HG02943 (cell line): ENCODE data around the gene IL22RA1.

Source experiments
- ATAC-seq: cut with Tn5 transposase; IDR thresholded peaks from one replicate; pipeline ENCODE4 v1.9.1; 2021; ENCODE audit warnings: mild to moderate bottlenecking, low read depth, moderate library complexity; ENCODE audit not compliant: unreplicated experiment

IL22RA1 gene

DNA sequence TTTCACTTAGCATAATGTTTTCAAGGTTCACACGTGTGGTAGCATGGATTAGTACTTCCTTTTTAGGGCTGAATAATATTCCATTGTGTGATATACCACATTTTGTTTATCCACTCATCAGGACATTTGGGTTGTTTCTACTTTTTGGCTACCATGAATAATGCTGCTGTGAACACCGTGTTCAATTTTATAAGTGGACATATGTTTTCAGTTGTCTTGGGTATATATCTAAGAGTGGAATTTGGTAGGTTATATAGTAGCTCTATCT, 3.8 kb downstream of the IL22RA1 start:
- no peak for ATAC-seq

DNA sequence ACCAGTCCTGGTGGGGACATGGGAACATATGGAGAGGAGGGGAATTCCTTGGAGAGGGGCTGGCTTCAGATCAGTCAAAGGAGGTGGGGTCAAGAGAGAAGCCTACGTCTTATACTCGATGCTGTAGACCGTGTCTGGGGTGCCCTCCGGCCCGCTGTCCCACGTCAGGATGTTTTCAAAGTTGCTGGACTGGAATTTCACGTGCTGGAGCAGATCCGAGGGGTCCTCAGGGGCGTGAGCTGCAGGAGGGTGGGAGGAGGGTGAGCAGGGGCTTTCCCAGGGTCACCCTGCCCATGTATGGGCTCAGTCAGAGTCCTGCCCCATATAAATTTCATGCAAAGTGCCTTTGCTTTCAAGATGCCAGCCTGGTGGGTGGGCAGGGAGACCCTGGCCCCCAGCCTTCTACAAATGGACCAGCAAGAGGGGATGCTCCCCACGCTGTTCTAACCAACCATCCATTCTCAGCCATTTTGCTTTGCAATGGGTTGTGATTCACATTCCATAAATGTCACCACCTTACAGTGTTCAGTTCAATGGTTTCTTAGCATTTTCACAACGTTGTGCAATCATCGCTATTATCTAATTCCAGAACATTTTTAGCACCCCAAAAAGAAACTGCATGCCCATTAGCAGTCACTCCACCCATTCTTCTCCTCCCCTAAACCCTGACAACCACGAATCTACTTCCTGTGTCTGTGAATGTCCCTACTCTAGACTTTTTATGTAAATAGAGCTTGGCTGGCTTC, 4.3 kb downstream of the IL22RA1 start:
- ATAC-seq: no peak

- no peak for ATAC-seq
Observed at GRCh38 chr1:24136956-24137539, 5.9 kb downstream of the IL22RA1 start.

- no peak for ATAC-seq
Observed at GRCh38 chr1:24134376-24134775, 8.6 kb downstream of the IL22RA1 start.

- no peak for ATAC-seq
Observed at GRCh38 chr1:24133819-24134218, 9.1 kb downstream of the IL22RA1 start.

DNA sequence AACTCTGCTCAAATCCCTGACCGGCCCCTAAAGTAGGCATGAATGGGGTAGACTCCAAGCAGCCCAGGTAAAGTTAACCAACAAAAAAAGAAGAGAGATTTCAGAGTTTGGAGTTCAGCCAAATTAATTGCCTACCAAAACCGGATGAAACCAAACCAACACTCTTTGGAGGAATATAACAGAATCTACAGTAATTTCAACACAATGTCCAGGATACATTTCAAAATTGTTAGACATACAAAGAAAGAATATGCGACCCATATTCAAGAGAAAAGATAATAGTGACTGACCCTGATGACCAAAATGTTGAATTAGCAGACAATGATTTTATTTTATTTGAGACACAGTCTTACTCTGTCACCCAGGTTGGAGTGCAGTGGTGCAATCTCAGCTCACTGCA, 12.6 kb downstream of the IL22RA1 start:
- ATAC-seq: no peak

DNA sequence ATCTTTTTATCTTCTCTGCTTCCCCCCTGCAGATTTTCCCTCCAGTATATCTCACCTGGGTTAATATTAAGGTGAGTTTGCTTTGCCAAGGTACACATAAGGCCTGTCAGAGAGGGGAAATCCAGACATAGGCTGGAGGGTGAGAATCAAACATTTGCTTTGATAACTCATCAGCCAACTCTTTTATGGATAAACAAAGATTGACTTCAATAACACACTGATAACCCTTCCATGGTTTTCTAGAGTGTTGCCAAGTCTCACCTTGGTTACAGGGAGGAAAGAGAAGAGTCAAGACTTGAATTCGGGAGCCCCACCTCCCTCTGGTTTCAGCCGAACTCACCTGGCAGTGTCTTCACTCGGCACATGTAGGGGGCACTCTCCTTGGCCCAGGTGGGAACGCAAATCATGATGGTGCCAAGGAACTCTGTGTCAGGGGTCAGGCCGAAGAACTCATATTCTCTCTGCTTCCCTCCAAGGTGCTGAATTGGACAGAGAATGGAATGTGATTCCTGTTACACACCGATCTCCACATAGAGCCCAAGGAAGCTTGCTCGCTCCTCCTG, 15.1 kb downstream of the IL22RA1 start:
- no peak for ATAC-seq

DNA sequence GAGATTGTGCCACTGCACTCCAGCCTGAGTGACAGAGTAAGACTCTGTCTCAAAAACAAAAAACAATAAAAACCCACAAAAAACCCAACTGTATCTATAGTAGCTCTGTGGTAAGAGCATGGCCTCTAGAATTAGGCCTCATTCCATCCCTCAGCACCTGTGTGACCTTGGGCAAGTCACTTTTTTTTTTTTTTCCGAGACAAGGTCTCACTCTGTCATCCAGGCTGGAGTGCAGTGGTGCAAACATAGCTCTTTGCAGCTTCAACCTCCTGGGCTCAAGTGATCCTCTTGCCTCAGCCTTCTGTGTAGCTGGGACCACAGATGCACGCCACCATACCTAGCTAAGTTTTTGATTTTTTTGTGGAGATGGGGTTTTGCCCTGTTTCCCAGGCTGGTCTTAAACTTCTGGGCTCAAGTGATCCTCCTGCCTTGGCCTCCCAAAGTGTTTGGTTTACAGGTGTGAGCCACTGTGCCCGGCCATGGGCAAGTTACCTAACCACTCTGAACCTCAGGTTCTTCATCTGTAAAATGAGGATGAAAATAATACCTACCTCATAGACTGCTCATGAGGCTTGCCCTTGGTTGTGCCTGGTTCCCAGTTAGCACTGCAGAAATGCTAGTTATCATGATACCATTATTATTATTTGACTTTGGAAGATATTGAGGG, 15.7 kb downstream of the IL22RA1 start:
- no peak for ATAC-seq

- no peak for ATAC-seq
Observed at GRCh38 chr1:24126672-24127023, 16.3 kb downstream of the IL22RA1 start.

DNA sequence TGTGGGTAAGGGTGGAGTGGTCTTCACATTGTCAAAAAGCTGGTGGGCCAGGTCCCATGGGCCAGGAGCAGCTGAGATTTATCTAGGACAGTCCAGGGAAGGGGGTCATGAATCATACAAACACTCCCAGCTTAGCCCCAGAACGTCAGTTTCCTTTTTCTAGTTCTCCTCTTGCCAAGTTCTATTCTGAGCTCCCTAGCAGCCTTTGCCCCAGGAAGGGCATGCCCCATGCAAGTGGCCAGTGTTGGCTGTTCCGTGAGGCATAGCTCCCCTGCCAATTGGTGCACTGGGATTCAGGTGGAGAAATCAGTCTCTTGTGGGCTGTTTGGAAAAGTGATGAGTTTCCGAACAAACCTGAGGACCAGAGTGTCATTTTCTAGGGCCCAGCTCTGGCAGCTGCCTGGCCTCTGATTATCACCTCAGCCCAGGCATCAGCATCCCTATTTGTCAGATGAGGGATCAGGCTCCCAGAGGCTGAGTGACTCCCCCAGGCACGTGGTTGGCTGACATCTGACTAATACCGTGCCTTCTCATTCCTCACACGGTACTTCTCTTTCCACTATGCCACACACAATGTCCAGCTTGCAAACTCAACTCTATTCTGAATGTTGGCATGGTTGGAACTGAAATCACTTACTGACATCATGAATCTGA, 16.8 kb downstream of the IL22RA1 start:
- no peak for ATAC-seq

DNA sequence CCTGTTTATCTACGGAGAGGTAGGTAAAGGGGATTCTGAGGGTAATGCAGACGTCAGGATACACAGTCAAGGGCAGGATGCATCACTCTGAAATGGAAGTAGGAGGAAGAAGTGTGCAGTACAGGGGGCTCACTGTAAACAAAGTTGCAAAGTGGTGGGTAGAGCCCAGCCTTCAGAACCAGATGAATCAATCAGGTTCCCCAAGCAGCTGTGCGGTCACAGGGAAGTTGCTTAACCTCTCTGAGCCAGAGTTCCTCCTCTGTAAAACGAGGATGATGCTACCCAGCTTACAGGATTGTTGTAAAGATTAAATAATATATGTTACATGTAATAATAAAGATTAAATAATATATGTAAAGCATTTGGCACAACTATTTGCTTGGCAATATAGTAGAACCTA, 17.5 kb downstream of the IL22RA1 start:
- ATAC-seq: no peak

GRCh38 chr1:24124980-24125379, 18.0 kb downstream of the IL22RA1 start:
- ATAC-seq: no peak

GRCh38 chr1:24123611-24124010, 19.3 kb downstream of the IL22RA1 start:
- no peak for ATAC-seq

- no peak for ATAC-seq
Observed at GRCh38 chr1:24122776-24123175, 20.2 kb downstream of the IL22RA1 start.

GRCh38 chr1:24121406-24121805, 21.5 kb downstream of the IL22RA1 start:
- no peak for ATAC-seq

DNA sequence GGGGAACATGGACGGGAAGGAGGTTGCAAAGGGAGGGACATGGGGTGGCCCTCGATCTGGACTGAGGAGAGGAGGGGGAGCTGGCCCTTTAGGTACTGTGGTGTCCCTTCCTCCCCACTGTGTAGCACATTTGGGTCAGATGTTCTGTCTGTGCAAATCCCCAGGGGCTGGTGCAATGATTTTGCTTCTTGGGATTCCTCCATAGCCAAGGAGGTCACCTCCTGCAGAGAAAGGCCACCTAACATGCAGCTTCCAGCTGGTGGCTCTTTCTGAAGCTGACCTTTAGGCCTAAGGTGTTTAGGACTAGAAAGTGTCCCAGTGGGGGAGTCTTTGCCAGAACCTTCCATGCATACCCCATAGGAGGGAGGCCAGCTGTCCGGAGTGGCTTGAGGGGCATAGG, 22.0 kb downstream of the IL22RA1 start:
- ATAC-seq: no peak

- no peak for ATAC-seq
Observed at GRCh38 chr1:24119859-24120756, 22.8 kb downstream of the IL22RA1 start.

DNA sequence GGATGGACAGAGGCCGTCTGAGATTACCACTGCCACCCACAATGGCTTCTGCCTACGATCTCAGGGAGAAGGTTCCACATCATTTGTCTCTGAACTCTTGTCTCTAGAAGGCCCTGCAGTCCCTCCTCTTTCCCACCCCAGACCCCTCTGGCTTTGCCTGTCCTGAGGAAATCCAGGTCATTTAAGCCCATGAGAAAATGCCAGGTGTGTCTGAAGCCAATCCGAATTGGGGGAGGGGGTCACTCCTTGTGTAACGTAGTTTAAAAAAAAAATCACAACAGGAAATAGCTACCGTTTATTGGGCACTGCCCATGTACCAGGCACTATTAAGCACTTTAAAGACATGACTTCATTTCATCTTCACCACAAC, 23.5 kb downstream of the IL22RA1 start:
- ATAC-seq: no peak

DNA sequence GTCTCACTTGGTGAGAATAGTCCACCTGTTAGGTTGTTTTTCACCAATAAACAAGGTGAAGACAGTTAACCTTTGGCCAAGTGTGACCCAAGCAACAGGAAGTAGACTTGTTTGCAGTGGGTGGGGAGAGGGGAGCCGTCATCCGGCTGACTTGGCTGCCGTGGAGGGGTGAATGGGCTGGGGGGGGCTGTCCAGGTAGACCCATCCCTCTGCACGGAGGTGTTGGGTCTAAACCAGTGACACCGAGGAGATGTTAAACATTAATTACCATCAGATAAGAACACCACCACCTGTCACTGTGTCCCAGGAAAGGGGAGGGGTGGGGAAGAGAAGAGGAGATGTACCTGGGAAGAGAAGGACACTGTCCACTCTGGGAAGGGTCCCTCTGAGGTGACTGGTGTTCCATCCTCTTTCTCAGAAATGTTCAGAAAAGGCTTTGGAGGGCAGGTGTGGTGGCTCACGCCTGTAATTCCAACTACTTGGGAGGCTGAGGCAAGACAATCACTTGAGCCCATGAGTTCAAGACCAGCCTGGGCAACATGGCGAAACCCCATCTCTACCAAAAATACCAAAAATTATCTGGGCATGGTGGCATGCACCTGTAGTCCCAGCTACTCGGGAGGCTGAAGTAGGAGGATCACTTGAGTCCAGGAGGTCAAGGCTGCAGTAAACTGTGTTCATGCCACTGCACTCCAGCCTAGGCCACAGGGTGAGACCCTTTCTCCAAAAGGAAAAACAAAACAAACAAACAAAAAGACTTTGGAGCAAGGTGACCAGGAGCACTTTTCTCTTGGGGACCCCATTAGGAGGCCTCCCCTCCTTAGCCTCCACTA, 24.3 kb downstream of the IL22RA1 start:
- ATAC-seq: no peak
